Stomach (tissue), 9 donors: Measurements from ENCODE around the gene BRF1. TPM values are rescaled to one million over a fixed set of nuclear protein-coding genes. Genes with fewer than 3 reads are reported as not detected.
"Not testable (repeated sequence)": the region's sequence is repeated elsewhere in the genome, so short reads cannot be mapped to it uniquely, and the experiment has no call there.

Experiments
- DNase-seq, 2 donors: peaks; one replicate each; pipeline versions ENCODE4 v3.0.0 to v3.0.0-alpha.2; 2013 to 2019
- H3K27ac ChIP-seq, 5 donors: fragments of 200-600 bp in 4 of 5; sonication (generic) in 4 of 5; one replicate each; pipeline ENCODE4 v1.5.1; 2013 to 2019; ENCODE audit warnings: mild to moderate bottlenecking in 1 of 5, moderate library complexity in 1 of 5
- H3K27me3 ChIP-seq, 3 donors: fragments of 200-600 bp; sonication (generic); one replicate each; pipeline ENCODE4 v1.5.1; 2017 to 2019; ENCODE audit warnings: mixed run types in 1 of 3
- H3K36me3 ChIP-seq, 4 donors: fragments of 200-600 bp; sonication (generic); 1 replicate in 3 of 4; 2 replicates in 1 of 4; pipeline ENCODE4 v1.5.1; 2016 to 2019
- H3K4me1 ChIP-seq, 4 donors: fragments of 200-600 bp; sonication (generic); one replicate each; pipeline ENCODE4 v1.5.1; 2016 to 2019
- H3K4me3 ChIP-seq, 4 donors: fragments of 200-600 bp; sonication (generic) in 3 of 4; one replicate each; pipeline ENCODE4 v1.5.1; 2016 to 2019; ENCODE audit warnings: mild to moderate bottlenecking in 1 of 4
- H3K9me3 ChIP-seq, 4 donors: fragments of 200-600 bp; sonication (generic); one replicate each; pipeline ENCODE4 v1.5.1; 2016 to 2019
- CTCF ChIP-seq, 7 experiments: fragments of 450-650 bp in 4 of 7; fragments of 200-600 bp in 3 of 7; sonication (generic) in 3 of 7; IDR thresholded peaks; one replicate each; pipeline ENCODE4 v1.5.1; 2016 to 2019; ENCODE audit warnings: antibody characterized with exemption in 7 of 7, control low read depth in 2 of 7, mild to moderate bottlenecking in 1 of 7
- EP300 ChIP-seq: sonication (generic); formaldehyde crosslinking; IDR thresholded peaks from one replicate; pipeline ENCODE4 v1.6.1; 2017; ENCODE audit warnings: antibody characterized with exemption
- POLR2A ChIP-seq, 4 donors: fragments of 450-650 bp; IDR thresholded peaks; one replicate each; pipeline ENCODE4 v1.6.1; 2016; ENCODE audit warnings: antibody characterized with exemption in 4 of 4, control low read depth in 2 of 4, mild to moderate bottlenecking in 1 of 4, moderate library complexity in 1 of 4
- POLR2AphosphoS5 ChIP-seq, 3 donors: sonication (generic); formaldehyde crosslinking; IDR thresholded peaks; one replicate each; pipeline ENCODE4 v1.6.1; 2016; ENCODE audit warnings: antibody characterized with exemption in 3 of 3
- WGBS, 5 donors: extraction: QIAGEN DNeasy Blood & Tissue Kit in 3 of 5; methylation state at CpG; one replicate each; pipeline versions ENCODE4 v1.1.5 to v1.1.7; 2013 to 2018; 5-methylcytosine and 5-hydroxymethylcytosine counted together
- intact Hi-C: fragments of 100-400 bp; cut with DNase I; formaldehyde crosslinking; loops from one replicate; pipeline ENCODE4 v1.15.1; 2023; ENCODE audit warnings: low total_unique reads
- polyA plus RNA-seq, 3 donors: library from polyadenylated mRNA; stranded (reverse); fragments of 200-250 nt; gene quantifications; one replicate each; pipeline ENCODE4 v1.2.3, GENCODE V29; 2013
- total RNA-seq, 5 donors: library from RNA; depleted of rRNA; stranded (reverse); fragments of >200 nt; gene quantifications; one replicate each; pipeline versions ENCODE4 v1.1.0 to v1.2.3, GENCODE V29; 2014 to 2016
- donor health status: healthy with polysubstance abuse.
- donor health status: Bipolar disorder and iron deficiency.
- donor health status: healthy.

The BRF1 gene
- total and polyA plus RNA-seq, 8 donors: 9.2 to 141 (median 33.9) TPM

- peaks cover 0 to 39% (median 24%) of the 10 kb centered on the region in 4 donors for H3K36me3 ChIP-seq
- no peak overlapping the region for H3K4me3 ChIP-seq
- intact Hi-C loops: loop anchor here (10.0 kb wide), 1 partner anchor 76 kb away; no protein-coding TSS in a partner anchor
- peaks cover 11 to 45% (median 31%) of the 10 kb centered on the region in 4 donors for H3K4me1 ChIP-seq
- 89 to 95% (median 92%) methylated on average over 21 of the region's 21 CpGs; no CpG with 5 or more reads in 1 of the 5 donors for WGBS, 5 donors
- TF ChIP-seq POLR2A (IDR thresholded peaks at IDR 0.05) (no peak), EP300 (no peak), CTCF (IDR thresholded peaks at IDR 0.05) (no peak), POLR2AphosphoS5 (IDR thresholded peaks at IDR 0.05) (no peak)
- H3K27me3 ChIP-seq: no peaks in the 10 kb centered on the region
- no peak for DNase-seq
- no peak overlapping the region for H3K27ac ChIP-seq
- no peaks in the 10 kb centered on the region for H3K9me3 ChIP-seq
Measured at GRCh38 chr14:105280525-105280924, 20.3 kb downstream of the BRF1 start.

- Histone ChIP-seq H3K9me3 (no peaks in the 10 kb centered on the region), H3K36me3 (peaks cover 0 to 32% (median 19%) of the 10 kb centered on the region in 4 donors), H3K4me3 (no peak overlapping the region), H3K27me3 (no peaks in the 10 kb centered on the region), H3K27ac (no peak overlapping the region), H3K4me1 (peaks cover 11 to 53% (median 37%) of the 10 kb centered on the region in 4 donors)
- TF ChIP-seq POLR2A (IDR thresholded peaks at IDR 0.05): no peak
- no peak for DNase-seq
- intact Hi-C loops: loop anchor here (10.0 kb wide), 1 partner anchor 75 kb away; no protein-coding TSS in a partner anchor
- WGBS, 5 donors: 89 to 93% (median 90%) methylated on average over 18 of the region's 18 CpGs
Measured at GRCh38 chr14:105279642-105280361, 21.0 kb downstream of the BRF1 start.

- 33 to 100% (median 96%) methylated on average over 3 of the region's 4 CpGs for WGBS, 5 donors
- H3K4me1 ChIP-seq: peaks cover 20 to 53% (median 38%) of the 10 kb centered on the region in 4 donors
- H3K36me3 ChIP-seq: peaks cover 0 to 18% (median 8%) of the 10 kb centered on the region in 4 donors
- intact Hi-C loops, H3K27ac ChIP-seq, H3K27me3 ChIP-seq, DNase-seq, H3K9me3 ChIP-seq, H3K4me3 ChIP-seq: not testable (repeated sequence)
Measured at GRCh38 chr14:105277448-105277847, 23.4 kb downstream of the BRF1 start.

- H3K4me3 ChIP-seq: no peak overlapping the region
- WGBS, 5 donors: 77 to 95% (median 87%) methylated on average over 9 to 16 of the region's 16 CpGs
- H3K27me3 ChIP-seq: no peaks in the 10 kb centered on the region
- no peak overlapping the region for H3K27ac ChIP-seq
- peaks cover 0 to 21% (median 8%) of the 10 kb centered on the region in 4 donors for H3K36me3 ChIP-seq
- intact Hi-C loops: no loop called here
- TF ChIP-seq CTCF (IDR thresholded peaks at IDR 0.05) (no peak), POLR2A (IDR thresholded peaks at IDR 0.05) (no peak), EP300 (no peak), POLR2AphosphoS5 (IDR thresholded peaks at IDR 0.05) (no peak)
- no peak for DNase-seq
- H3K9me3 ChIP-seq: no peaks in the 10 kb centered on the region
- peaks cover 10 to 36% (median 24%) of the 10 kb centered on the region in 4 donors for H3K4me1 ChIP-seq
Measured at GRCh38 chr14:105275267-105275946, 25.4 kb downstream of the BRF1 start.

GRCh38 chr14:105274637-105275036 lies 26.2 kb downstream of the BRF1 start:
- Histone ChIP-seq H3K9me3 (no peaks in the 10 kb centered on the region), H3K36me3 (peaks cover 0 to 16% (median 7%) of the 10 kb centered on the region in 4 donors), H3K27ac (no peak overlapping the region), H3K27me3 (no peaks in the 10 kb centered on the region), H3K4me3 (no peak overlapping the region), H3K4me1 (peaks cover 10 to 33% (median 24%) of the 10 kb centered on the region in 4 donors)
- TF ChIP-seq CTCF (IDR thresholded peaks at IDR 0.05) (no peak), POLR2A (IDR thresholded peaks at IDR 0.05) (no peak), POLR2AphosphoS5 (IDR thresholded peaks at IDR 0.05) (no peak), EP300 (no peak)
- intact Hi-C loops: no loop called here
- no peak for DNase-seq
- 87 to 100% (median 94%) methylated on average over 4 to 6 of the region's 6 CpGs for WGBS, 5 donors
